ENCODE results near the gene SLC36A3. TPM values are rescaled to one million over a fixed set of nuclear protein-coding genes. Genes with fewer than 3 reads are reported as not detected.
"Not testable (repeated sequence)": the region's sequence is repeated elsewhere in the genome, so short reads cannot be mapped to it uniquely, and the experiment has no call there.

Gene SLC36A3
- total and polyA plus RNA-seq, 4 donors: not detected

DNA sequence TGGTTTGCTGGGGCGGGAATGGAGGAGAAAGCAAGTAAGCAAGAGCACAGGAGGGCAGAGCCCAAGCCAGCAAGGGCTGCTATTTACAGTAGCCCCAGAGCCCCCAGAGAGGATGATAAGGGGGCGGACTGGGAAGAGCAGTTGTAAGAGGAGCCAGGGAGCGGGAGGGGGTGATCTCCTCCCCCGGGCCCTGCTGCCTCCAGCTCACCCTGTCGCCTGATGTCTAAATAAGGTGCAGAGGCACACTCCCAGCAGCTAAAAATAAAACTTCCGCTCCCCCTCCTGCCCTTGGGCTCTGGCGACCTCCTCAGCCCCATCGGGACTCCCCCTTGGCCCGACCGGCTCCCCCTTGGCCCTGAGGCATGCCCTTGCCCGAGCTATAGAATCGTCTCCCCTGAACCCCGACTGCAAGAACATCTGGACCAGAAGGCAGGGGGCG, 65.2 kb downstream of the SLC36A3 start:
- no peak for ATAC-seq (ENCODE audit: insufficient read depth, low FRiP score)
- H3K4me3 ChIP-seq: no peak overlapping the region
- H3K36me3 ChIP-seq (ENCODE audit: control insufficient read depth in 4 of 4, insufficient read depth in 4 of 4, low read length in 4 of 4): no peaks in the 10 kb centered on the region
- no peak for TF ChIP-seq CTCF (IDR thresholded peaks at IDR 0.05; ENCODE audit: control extremely low read depth, extremely low read depth)
- peak in 1 of 3 donors; percentile 21 for DNase-seq
- no peak overlapping the region for H3K9ac ChIP-seq (ENCODE audit: insufficient read depth in 1 of 2, low read length in 2 of 2)
- 69 to 79% methylated on average over 14 of the region's 14 CpGs for WGBS, 2 donors
- H3K27me3 ChIP-seq (ENCODE audit: control insufficient read depth in 3 of 3, insufficient read depth in 3 of 3, low read length in 2 of 3): no peaks in the 10 kb centered on the region
- H3K27ac ChIP-seq (ENCODE audit: low read depth in 1 of 2, low read length in 1 of 2): peak overlapping the region in 1 of 2 donors; percentile 83
- H3K9me3 ChIP-seq (ENCODE audit: control insufficient read depth in 4 of 4, insufficient read depth in 3 of 4, low read length in 3 of 4): no peaks in the 10 kb centered on the region
- H3K4me1 ChIP-seq (ENCODE audit: control insufficient read depth in 5 of 5, insufficient read depth in 5 of 5, low read length in 5 of 5): peaks cover 0 to 14% (median 3%) of the 10 kb centered on the region in 5 donors

DNA sequence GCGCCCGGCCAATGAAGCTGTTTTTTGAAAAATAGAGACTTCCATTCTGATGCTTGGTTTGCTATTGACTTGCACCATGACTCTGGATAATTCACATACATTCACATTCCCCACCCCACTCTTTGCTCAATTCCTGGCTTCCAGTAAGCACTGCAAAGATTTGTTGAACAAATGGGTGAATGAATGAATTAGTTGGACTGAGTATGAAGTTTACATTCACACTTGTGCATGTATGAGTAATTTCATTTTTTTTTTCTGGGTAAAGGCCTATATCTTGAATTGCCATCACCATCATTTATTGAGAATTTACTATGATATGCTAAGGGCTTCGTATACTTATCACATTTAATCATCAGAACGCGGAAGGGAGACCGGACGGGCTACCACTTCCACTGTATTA, 65.9 kb downstream of the SLC36A3 start:
- no peak for DNase-seq
- no peak for TF ChIP-seq CTCF (IDR thresholded peaks at IDR 0.05; ENCODE audit: control extremely low read depth, extremely low read depth)
- ATAC-seq (ENCODE audit: insufficient read depth, low FRiP score): no peak
- no peak overlapping the region for H3K4me3 ChIP-seq
- 90 to 95% methylated on average over 7 of the region's 7 CpGs for WGBS, 2 donors
- no peaks in the 10 kb centered on the region for H3K36me3 ChIP-seq (ENCODE audit: control insufficient read depth in 4 of 4, insufficient read depth in 4 of 4, low read length in 4 of 4)
- no peak overlapping the region for H3K9ac ChIP-seq (ENCODE audit: insufficient read depth in 1 of 2, low read length in 2 of 2)
- H3K27me3 ChIP-seq (ENCODE audit: control insufficient read depth in 3 of 3, insufficient read depth in 3 of 3, low read length in 2 of 3): no peaks in the 10 kb centered on the region
- H3K27ac ChIP-seq (ENCODE audit: low read depth in 1 of 2, low read length in 1 of 2): peak overlapping the region in 1 of 2 donors; percentile 83
- peaks cover 0 to 14% (median 3%) of the 10 kb centered on the region in 5 donors for H3K4me1 ChIP-seq (ENCODE audit: control insufficient read depth in 5 of 5, insufficient read depth in 5 of 5, low read length in 5 of 5)
- H3K9me3 ChIP-seq (ENCODE audit: control insufficient read depth in 4 of 4, insufficient read depth in 3 of 4, low read length in 3 of 4): no peaks in the 10 kb centered on the region

- no peak overlapping the region for H3K27ac ChIP-seq (ENCODE audit: low read depth in 1 of 2, low read length in 1 of 2)
- 77 to 97% methylated on average over 1 of the region's 1 CpG for WGBS, 2 donors
- H3K9me3 ChIP-seq (ENCODE audit: control insufficient read depth in 4 of 4, insufficient read depth in 3 of 4, low read length in 3 of 4): no peaks in the 10 kb centered on the region
- no peak for DNase-seq
- no peak for ATAC-seq (ENCODE audit: insufficient read depth, low FRiP score)
- peaks cover 0 to 14% (median 3%) of the 10 kb centered on the region in 5 donors for H3K4me1 ChIP-seq (ENCODE audit: control insufficient read depth in 5 of 5, insufficient read depth in 5 of 5, low read length in 5 of 5)
- no peak for TF ChIP-seq CTCF (IDR thresholded peaks at IDR 0.05; ENCODE audit: control extremely low read depth, extremely low read depth)
- no peak overlapping the region for H3K9ac ChIP-seq (ENCODE audit: insufficient read depth in 1 of 2, low read length in 2 of 2)
- H3K4me3 ChIP-seq: no peak overlapping the region
- no peaks in the 10 kb centered on the region for H3K36me3 ChIP-seq (ENCODE audit: control insufficient read depth in 4 of 4, insufficient read depth in 4 of 4, low read length in 4 of 4)
- no peaks in the 10 kb centered on the region for H3K27me3 ChIP-seq (ENCODE audit: control insufficient read depth in 3 of 3, insufficient read depth in 3 of 3, low read length in 2 of 3)
Measured at GRCh38 chr5:151236888-151237287, 66.7 kb downstream of the SLC36A3 start.

- H3K4me3 ChIP-seq; H3K27me3 ChIP-seq (ENCODE audit: control insufficient read depth in 3 of 3, insufficient read depth in 3 of 3, low read length in 2 of 3); H3K9ac ChIP-seq (ENCODE audit: insufficient read depth in 1 of 2, low read length in 2 of 2); DNase-seq; H3K9me3 ChIP-seq (ENCODE audit: control insufficient read depth in 4 of 4, insufficient read depth in 3 of 4, low read length in 3 of 4); ATAC-seq (ENCODE audit: insufficient read depth, low FRiP score); H3K36me3 ChIP-seq (ENCODE audit: control insufficient read depth in 4 of 4, insufficient read depth in 4 of 4, low read length in 4 of 4): not testable (repeated sequence)
- Histone ChIP-seq H3K27ac (ENCODE audit: low read depth in 1 of 2, low read length in 1 of 2) (peak overlapping the region; percentile 63 to 73), H3K4me1 (ENCODE audit: control insufficient read depth in 5 of 5, insufficient read depth in 5 of 5, low read length in 5 of 5) (peaks cover 0 to 14% (median 0%) of the 10 kb centered on the region in 5 donors)
- 96 to 98% methylated on average over 6 of the region's 6 CpGs for WGBS, 2 donors
Measured at GRCh38 chr5:151235239-151235571, 68.4 kb downstream of the SLC36A3 start.
